Measurements from ENCODE around the gene CDH22.

The CDH22 gene

DNA sequence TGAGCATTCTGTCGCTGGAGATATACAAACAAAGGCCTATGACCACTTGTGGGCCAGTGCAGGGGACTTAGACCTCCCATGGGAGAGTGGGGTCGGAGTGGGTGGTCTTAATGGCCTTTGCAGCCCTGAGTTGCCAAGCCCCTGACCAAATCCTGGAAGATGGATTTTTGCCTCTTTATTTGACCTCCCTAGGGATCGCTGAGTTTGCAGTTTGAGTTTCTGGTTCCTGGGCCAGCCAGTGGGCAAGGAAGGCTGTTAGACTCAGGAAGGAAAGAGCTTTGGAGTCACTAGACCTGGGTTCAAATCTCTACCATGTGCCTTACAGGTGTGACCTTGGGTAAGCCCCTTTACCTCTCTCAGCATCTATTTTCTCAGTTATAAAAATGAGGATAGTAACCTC is 96.0 kb downstream of the CDH22 start:
- DNase-seq = no peak

DNA sequence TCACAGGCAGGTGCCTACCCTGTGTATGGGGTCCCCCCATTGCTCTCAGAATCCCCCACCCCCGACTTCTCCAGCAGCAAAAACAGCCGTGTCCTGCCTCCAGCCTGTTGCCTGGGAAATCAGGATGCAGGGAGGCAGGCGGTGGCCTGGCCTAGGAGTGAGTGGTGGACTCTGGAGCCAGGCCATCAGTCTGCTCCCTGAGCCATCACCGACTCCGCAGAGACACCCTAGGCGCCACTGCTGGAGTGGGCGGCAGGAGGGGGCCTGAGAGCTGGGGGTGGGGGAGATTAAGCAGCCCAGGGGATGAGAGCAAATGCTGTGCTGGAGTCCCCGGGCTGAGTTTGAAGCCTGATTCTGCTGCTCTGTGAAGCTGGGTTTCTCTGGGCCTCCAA is 97.0 kb downstream of the CDH22 start:
- no peak for DNase-seq

DNA sequence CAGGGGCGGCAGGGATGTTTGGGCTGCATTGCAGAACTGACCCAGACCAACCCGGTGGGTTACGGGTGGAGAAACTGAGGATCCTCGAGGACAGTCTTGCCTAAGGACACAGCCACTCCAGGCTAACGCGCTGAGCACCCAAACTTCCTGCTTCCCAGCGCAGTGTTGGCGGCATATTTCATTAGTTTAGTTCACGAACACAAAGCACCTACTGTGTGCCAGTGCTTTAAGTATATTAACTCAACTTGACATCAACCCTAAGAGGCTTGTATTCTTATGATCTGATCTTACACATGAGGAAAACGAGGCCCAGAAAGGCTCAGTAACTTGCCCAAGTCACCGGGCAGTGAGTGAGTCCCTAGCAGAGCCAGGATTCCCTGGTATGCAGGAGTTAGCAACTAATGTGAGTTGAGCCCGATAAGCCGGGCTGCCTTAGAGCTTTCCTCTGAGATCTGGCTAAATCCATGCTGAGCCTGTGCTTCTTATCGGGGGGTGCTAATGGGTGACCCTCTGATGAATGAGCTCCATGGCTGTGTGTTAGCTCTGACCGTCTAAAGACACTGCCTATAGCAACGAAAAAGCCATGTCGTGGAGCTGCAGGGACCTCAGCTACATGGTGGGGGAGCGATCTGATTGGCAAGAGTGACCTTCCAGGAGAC is 97.5 kb downstream of the CDH22 start:
- no peak for DNase-seq

DNA sequence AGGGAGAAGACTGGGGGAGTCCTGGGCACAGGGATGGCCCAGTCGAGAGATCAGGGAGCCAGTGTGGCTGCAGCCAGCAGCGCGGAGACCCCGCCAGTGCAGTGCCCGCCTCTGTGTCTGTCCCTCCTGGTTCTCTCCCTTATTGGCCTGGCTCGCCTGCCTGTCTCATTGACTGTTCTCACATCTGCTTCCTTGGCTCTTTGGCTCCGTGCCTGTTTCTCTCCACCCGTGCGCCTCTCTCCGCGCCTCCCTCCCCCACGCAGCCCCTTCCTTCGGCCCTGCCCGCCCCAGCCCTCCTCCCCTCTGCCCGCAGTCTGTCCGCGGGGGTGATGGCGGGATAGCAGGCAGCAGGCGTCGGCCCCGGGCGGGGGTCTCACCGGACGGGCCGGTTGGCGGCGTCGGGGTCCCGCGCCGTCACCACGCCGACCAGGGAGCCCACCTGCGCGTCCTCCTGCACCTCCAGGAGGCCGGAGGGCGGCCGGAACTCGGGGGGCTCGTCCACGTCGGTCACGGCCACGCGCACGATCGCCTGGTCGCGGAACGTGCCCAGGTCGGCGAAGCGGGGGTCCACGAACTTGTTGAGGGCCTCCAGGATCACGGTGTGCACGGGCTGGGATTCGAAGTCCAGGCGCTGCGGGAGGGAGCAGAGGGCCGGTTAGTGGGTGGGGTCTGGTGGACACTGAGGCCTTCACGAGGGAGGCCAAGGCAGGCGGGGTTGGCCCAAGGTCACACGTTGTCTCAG is 98.2 kb downstream of the CDH22 start:
- DNase-seq = no peak

DNA sequence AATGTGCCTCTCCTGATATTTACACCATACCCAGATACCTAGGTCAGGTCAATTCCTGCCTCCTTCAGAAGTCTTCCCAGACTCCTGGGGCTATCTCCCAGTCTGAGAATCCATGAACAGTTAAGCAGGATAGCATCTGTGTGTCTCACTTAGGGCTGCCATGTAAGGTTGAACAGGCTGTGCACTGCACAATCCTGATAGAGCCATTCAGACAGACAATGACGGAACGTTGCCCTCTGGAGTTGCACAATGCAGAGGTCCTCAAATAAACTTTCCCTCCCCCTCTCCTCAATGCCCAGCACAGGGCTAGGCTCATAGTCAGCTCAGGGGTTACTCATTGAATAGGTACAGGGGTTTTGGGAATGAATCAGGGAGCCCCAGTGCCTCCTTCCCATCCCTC is 100.5 kb downstream of the CDH22 start:
- DNase-seq = no peak

DNA sequence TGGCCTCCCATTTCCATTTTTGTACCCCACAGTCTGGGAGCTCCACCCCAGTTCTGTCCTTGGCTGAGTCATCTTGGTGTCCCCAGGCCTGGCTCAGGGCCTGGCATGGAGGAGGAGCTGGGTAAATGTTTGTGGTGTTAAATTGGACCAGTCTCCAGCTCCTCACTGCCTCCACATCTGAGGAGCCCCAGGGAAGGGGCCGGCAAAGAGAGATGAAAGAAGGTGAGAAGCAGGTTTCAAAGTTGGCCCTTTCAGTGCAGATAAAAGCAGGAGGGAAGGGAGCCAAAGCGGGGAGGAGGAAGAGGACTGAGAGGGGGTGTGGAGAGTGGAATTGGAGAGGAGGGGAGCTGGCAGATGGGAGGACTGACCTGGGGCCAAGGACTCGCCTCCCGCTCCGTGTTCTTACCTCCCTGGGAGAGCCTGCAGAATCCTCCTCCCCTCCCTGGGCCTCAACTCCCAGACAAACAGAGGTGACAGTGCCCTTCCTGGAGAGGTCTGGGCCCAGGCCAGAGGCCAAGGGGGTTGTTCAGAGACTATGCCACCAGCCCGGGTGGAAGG is 101.2 kb downstream of the CDH22 start:
- DNase-seq = no peak

DNA sequence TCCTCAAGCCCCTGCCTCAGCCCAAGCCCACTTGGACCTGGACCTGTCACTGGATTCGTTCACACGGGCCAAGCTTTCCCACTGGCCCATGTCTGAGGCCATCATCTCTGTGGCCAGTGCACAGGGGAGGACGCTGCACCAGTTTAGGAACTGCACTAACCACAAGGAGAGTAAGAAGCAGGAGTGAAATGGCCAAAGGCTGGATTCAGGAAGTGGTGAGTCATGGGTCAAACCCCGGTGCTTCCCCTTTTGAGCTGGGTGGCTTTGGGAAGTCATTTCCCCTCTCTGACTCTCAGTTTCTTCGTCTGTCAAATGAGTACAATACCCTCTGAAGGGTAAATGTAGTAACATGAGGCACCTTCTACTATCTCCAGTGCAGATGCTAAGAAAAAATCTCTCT is 102.3 kb downstream of the CDH22 start:
- no peak for DNase-seq

DNA sequence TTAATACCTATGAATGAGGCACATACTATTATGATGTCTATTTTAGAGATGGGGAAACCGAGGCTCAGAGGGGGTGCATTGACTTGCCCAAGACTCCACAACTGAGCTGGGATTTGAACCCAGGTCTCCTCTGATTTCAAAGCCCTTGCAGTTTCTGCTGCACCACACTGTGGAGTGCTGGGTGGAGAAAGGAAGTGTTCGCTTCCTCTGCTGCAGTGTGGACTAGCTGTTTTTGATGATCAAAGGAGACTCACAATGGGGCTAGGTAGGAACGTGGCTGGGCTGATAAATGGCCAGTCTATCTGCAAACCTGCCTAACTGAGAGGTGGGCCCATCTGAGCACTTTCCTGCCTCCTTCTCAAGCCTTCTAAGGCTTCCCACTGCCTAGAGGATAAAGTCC is 102.9 kb downstream of the CDH22 start:
- no peak for DNase-seq

DNA sequence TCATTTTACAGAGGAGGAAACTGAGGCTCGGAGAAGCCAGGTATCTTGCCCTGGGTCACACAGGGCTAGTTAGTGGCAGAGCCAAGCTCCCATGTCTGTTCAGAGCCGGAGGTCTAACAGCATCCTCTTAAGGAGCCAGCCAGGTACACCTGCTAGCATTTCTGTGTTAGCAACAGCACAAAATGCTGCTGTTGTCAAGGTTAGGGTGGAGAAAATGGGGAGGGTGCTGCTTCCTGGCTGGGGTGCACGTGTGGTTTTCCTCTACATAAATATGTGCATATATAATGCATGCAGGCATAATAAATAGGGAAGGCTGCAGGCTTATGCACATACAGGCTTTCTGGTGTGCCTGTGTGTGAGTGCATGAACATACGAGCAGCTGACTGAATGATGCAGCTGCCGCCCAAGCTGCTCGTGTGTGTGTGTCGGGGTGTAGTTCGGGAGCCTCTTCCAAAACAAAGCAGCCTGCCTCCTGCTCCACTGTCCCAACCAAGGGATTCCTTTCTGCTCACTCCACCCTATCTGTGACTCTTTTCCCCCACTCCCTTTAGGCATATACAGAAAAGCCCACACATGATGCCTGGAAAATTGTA is 103.6 kb downstream of the CDH22 start:
- no peak for DNase-seq

DNA sequence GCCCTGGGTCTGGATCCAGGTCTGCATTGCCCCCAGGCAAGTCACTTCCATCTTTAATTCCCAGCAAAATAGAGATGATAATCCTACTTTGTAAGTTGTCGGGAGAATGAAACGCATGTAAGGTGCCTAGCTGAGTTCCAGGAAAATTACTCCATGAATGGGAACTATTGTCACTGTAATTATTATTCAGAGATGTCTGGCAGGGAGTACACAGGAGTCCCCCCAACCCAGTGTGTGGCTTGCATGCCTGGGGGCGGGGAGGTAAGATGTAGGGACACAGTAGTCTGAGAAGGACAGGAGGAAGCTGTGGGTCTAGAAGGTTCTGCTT is 104.8 kb downstream of the CDH22 start:
- DNase-seq = no peak

DNA sequence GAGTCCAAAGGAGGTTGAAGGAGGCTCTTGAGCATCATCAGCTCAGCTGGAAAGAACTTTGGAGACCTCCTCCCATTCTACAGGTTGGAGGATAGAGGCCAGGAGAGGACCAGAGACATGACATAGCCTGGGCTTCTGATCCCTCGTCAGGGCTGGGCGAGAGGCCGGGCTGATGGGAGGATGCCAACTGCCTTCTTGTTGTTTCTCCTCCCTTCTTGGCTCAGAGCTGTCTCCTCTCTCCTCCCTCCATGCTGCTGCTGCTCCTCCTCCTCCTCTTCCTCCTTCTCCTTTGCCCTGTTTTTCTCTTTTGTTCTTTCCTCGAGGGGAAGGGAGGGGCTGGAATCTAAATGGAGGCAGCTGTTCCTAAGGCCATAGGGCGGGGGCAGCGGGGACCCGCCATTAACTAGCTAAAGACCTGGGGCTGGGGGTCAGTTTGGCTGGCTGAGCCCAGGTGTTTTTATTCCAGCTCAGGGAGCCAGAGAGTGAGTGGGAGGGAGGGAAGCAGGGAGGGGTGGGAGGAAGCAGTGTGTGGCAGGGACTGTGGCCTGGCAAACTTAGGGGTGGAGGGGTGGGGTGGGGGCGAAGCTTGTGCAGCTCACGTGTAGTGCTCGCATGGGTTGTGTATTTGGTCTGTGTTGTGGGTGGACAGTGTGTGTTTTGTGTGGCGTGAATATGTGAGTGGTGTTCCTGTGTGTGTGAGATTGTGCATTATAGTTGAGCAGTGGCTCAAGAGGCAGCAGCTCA is 105.4 kb downstream of the CDH22 start:
- DNase-seq = no peak

DNA sequence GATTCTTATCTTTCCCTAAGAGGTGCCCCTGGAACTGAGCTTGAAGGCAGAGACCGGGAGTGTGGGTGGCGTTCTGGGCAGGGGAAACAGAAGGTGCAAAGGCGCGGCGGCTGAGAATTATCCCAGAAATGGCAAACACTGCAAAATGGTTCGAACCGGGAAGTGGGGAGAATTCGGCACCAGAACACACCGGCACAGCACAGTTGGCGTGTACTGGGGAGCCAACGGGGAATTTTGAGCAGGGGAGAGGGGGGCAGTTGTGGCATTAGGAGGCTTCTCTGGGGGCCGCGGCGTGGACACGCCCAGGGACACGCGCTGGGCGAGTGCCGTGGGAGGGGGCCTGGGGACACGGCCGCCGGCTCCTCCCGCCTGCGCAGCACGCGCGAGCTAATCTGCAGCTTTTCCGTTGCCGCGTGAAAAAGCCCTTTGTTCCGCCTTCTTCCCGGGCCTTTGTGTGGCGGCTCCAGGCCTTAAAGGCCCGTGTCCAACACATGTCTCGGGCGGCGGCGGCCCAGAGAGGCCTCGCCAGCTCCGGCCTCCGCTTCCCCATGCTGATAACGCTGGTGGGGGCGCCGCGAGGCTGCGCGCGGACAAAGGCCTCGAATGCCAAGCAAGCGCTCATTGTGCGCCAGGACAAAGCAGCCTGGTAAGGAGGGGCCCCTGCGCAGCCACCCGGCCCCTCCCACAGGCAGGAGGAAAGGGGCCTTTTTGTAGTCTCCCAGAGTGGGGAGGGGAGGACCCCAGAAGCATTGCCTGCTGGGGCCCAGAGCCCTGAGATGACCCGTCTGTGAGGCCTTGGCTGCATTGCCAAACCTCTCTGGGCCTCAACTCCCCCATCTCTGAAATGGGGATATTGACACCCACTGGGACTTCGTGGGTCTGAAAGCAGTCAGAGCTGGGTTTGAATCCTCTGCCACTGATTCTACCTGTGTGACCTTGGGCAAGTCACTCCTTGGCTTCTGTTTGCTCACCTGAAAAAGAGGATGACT is 107.4 kb downstream of the CDH22 start:
- no peak for DNase-seq

DNA sequence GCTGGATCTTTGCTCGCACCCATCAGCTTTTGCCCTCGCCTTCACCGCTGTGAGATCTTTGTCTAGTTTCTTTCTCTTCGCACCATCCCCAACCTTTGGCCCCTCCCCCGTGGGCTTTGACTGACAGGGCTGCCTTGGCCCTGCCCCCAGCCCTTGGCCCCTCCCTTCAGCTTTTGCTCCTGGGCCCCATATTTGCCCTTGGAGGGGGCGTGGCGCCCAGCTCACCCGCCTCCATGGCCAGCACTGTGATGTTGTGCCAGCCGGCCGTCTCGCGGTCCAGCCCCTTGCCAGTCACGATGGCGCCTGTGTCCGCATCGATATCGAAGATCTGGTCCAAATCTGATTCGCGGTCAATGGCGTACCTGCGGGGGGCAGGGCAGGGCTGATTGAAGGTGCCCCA is 109.1 kb downstream of the CDH22 start:
- no peak for DNase-seq

DNA sequence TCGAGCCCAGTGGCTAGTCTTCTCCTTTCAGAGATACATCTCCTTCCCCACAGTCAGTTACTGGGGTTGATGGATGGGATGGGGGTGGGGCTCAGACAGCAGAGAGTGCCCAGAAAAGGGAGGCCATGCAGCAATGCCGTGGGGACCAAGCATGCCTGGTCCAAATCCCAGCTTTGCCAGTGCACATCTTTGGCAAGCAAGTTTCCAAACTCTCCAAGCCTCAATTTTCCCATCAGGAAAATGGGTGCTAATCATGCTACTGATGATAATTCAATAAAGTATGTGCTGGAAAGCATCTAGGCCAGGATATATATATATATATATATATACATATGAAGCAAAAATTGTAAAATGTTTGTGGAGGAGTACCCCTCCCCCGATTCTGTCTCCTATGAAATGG is 111.3 kb downstream of the CDH22 start:
- no peak for DNase-seq

DNA sequence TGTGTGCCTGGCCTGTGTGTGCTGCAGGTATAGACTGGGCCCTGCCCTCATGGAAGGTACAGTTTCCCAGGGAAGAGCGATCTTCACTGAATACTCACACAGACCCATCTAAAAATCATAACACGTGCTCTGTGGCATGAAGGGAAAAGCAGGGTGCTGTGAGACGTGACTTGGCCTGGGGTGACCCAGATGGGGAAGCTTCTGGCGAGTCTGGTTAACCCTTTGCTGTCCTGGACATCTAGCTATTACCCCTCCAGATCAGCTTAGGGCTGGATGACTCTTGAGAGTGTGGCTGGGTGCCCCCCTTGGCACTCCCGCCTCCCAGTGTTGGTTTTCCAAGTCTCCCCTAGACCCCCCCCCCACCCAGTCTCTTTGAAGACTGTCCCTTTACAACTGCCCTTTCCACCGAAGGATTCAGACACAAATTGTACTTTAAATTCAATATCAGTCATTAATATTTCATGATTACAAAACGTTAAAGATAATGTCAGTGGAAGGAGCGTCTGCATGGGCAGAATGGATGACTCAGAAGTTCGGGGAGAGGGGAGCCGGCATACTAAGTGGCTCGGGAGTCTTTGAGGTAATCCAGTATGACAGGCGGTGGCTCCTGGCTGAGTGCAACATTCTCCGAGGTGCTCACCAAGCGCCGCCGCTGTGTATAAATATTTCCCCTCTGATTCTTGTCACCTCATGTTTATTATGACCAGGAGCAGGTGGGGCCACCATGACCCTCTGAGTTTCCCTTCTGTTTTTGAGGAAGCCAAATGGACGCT is 112.8 kb downstream of the CDH22 start:
- DNase-seq = no peak

DNA sequence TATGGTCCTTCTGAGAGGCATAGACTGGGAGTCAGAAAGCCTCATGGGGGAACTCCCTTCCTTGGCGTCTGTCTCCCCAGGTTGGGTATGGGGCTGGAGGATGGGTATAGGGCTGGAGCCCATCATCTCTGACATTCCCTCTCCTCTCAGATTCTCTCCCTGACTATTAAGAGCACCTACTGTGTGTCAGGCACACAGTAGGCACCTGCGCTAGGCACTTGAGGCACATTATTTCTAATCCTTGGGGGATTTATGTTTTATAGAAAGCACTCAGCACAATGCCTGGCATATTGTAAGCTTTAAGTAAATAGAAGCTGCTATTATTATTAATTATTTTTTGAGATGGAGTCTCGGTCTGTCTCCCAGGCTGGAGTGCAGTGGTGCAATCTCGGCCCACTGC is 113.9 kb downstream of the CDH22 start:
- DNase-seq = no peak

DNA sequence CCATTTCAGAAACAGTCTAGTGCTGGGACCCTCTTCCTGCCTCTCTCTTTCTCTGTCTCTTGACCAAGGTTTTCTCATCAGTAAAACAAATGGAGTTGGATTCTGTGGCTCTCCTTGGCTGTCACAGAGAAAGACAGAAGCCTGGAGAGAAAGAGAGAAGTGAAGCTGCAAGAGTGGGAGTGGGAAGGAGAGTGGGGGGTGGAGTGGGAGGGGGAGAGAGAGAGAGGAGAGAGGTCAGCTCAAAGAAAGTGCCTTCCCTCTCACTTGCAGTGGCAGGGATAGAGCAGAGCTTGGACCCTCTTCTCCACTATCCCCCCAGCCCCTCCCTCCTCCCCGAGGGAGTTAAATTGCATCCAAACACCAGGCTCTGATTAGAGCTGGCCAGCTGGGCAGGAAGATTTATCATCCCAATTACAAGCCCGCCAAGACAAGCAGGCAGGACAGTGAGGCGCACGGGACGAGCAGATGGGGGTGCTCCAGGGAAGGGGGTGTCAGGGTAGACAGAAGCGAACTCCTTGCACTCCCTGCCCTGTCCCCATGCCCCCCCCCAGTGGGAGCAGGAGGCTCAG is 115.8 kb downstream of the CDH22 start:
- no peak for DNase-seq

DNA sequence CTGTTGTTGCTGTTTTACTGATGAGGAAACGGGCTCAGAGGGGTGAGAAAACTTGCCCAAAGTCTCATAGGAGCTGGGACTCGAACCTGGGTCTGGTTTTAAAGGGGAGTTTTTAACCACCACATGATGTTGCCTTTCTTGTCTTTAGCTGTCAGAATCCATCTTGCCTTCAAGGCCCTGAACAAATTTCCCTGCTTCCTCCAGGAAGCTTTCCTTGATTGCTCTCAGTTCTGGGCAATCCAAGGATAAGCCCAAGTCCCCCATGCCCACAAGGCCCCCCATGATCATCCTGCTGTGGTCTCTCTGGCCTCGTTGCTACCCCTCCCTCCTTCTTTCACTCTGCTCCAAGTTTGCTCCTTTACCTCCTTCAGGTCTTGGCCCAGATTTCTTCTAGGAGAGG is 116.7 kb downstream of the CDH22 start:
- DNase-seq = no peak

DNA sequence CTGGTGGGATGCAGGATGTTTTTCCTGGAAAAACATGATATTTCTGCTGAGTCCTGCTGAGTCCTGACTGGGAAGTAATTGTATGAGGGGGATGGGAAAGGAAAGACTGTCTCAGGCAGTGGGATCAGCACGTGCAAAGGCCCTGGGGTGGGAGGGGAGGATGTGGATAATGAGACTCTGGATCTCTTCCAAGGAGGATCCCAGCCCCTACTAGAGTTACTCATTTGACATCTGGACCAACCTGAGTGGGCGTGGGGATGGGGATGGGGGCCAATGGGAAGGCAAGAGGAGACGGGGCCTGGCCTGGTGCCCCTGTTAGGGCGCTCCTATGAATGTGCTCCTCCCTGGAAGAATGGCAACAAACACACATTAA is 117.1 kb downstream of the CDH22 start:
- DNase-seq = no peak

DNA sequence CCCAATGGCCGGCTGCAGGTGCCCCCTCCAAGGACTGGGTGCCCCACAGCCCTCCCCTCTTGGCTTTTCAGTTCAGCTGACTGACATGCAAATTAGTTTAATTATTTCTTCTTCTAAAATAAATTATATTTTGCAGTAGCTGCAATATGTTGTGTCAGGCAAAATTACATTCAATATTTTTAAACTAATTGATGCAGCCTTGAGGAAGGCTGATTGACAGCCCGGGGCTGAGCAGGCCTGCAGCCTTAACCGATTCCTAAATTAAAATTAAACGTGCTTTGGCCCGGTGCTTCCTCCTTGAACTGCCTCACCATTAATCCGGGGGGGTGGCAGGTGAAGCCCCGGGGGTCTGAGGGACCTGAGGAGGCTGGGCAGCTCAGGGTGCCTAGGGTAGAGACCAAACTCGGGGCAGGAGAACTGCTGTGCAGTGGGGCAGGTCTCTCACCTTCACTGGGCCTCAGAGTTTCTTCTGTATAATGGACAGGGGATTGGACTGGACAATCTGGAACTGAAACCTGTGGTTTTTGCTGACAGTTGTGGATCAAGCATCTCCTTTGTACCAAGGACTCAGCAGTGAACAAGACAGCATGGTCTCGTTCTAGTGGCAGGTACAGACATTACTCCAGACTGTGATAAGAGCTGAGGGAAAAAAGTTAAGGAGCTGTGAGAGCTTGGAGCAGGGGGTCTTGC is 117.7 kb downstream of the CDH22 start:
- no peak for DNase-seq

Data from NCI-H1436 (cell line).